SK-N-SH treated with all-trans-retinoic acid at 6 μM for 48 hours (cell line): ENCODE results near the gene DAB2IP.

ENCODE experiments used
- ATAC-seq: fragments of 200-7000 bp; cut with Tn5 transposase; 3 replicates; pipeline ENCODE4 v1.9.1; 2020; ENCODE audit warnings: mild to moderate bottlenecking, moderate library complexity
- ARNTL ChIP-seq: fragments of 450-650 bp; formaldehyde crosslinking; IDR thresholded peaks from 2 replicates; pipeline ENCODE4 v1.5.0; 2020; ENCODE audit warnings: low read depth, mild to moderate bottlenecking, moderate library complexity, borderline replicate concordance
- BACH2 ChIP-seq: fragments of 250-450 bp; sonication (Bioruptor Pico); IDR thresholded peaks from 2 replicates; pipeline ENCODE4 v1.9.0; 2021; ENCODE audit warnings: mild to moderate bottlenecking, borderline replicate concordance
- CSRNP3 ChIP-seq: fragments of 250-450 bp; sonication (Bioruptor Pico); IDR thresholded peaks from 2 replicates; pipeline ENCODE4 v1.5.1; 2021; ENCODE audit warnings: mild to moderate bottlenecking, moderate library complexity
- ESRRG ChIP-seq: fragments of 250-450 bp; sonication (Bioruptor Pico); IDR thresholded peaks from 2 replicates; pipeline ENCODE4 v1.6.1; 2021; ENCODE audit warnings: mild to moderate bottlenecking
- GLIS3 ChIP-seq: fragments of 250-450 bp; sonication (Bioruptor Pico); IDR thresholded peaks from 2 replicates; pipeline ENCODE4 v1.5.0; 2020; ENCODE audit warnings: mild to moderate bottlenecking, moderate library complexity
- ISL1 ChIP-seq: fragments of 250-450 bp; sonication (Bioruptor Pico); IDR thresholded peaks from 2 replicates; pipeline ENCODE4 v2.1.2; 2022; ENCODE audit warnings: mild to moderate bottlenecking, moderate library complexity
- OSR1 ChIP-seq: fragments of 250-450 bp; sonication (Bioruptor Pico); IDR thresholded peaks from 2 replicates; pipeline ENCODE4 v1.8.0; 2022; ENCODE audit warnings: moderate library complexity, mild to moderate bottlenecking, inconsistent platforms
- RARB ChIP-seq: fragments of 250-450 bp; sonication (Bioruptor Pico); IDR thresholded peaks from 2 replicates; pipeline ENCODE4 v1.8.0; 2021; ENCODE audit warnings: mild to moderate bottlenecking, moderate library complexity
- TCF4 ChIP-seq: fragments of 250-450 bp; sonication (Bioruptor Pico); IDR thresholded peaks from 2 replicates; pipeline ENCODE4 v1.8.0; 2021; ENCODE audit warnings: mild to moderate bottlenecking, moderate library complexity, borderline replicate concordance
- TOX ChIP-seq: fragments of 250-450 bp; sonication (Bioruptor Pico); IDR thresholded peaks from 2 replicates; pipeline ENCODE4 v1.8.0; 2021; ENCODE audit warnings: mild to moderate bottlenecking, moderate library complexity, borderline replicate concordance
- TSHZ2 ChIP-seq: fragments of 250-450 bp; sonication (Bioruptor Pico); IDR thresholded peaks from 2 replicates; pipeline ENCODE4 v1.5.0; 2020; ENCODE audit warnings: mild to moderate bottlenecking, moderate library complexity
- TF ChIP-seq, protein P1 (sequence below): fragments of 250-450 bp; sonication (Bioruptor Pico); IDR thresholded peaks from 2 replicates; pipeline ENCODE4 v1.8.0; 2020; ENCODE audit warnings: mild to moderate bottlenecking, moderate library complexity, borderline replicate concordance
- TF ChIP-seq, protein P2 (sequence below): fragments of 250-450 bp; sonication (Bioruptor Pico); IDR thresholded peaks from 2 replicates; pipeline ENCODE4 v1.5.1; 2020; ENCODE audit warnings: low read depth, mild to moderate bottlenecking, moderate library complexity
- TF ChIP-seq, protein P3 (sequence below): fragments of 250-450 bp; sonication (Bioruptor Pico); IDR thresholded peaks from 2 replicates; pipeline ENCODE4 v1.8.0; 2021; ENCODE audit warnings: low read depth, mild to moderate bottlenecking, moderate library complexity, borderline replicate concordance

Gene DAB2IP

GRCh38 chr9:121738968-121739367 lies 87.5 kb downstream of the DAB2IP start:
- no peak for ATAC-seq
- TF ChIP-seq TSHZ2 (CRISPR knock-in tag) (no peak), CSRNP3 (CRISPR knock-in tag) (no peak), OSR1 (CRISPR knock-in tag) (no peak), BACH2 (no peak), ISL1 (CRISPR knock-in tag) (no peak), ESRRG (CRISPR knock-in tag) (no peak), TCF4 (CRISPR knock-in tag) (no peak)
- TF ChIP-seq, protein P1, sequence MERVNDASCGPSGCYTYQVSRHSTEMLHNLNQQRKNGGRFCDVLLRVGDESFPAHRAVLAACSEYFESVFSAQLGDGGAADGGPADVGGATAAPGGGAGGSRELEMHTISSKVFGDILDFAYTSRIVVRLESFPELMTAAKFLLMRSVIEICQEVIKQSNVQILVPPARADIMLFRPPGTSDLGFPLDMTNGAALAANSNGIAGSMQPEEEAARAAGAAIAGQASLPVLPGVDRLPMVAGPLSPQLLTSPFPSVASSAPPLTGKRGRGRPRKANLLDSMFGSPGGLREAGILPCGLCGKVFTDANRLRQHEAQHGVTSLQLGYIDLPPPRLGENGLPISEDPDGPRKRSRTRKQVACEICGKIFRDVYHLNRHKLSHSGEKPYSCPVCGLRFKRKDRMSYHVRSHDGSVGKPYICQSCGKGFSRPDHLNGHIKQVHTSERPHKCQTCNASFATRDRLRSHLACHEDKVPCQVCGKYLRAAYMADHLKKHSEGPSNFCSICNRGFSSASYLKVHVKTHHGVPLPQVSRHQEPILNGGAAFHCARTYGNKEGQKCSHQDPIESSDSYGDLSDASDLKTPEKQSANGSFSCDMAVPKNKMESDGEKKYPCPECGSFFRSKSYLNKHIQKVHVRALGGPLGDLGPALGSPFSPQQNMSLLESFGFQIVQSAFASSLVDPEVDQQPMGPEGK (CRISPR knock-in tag), result no peak

- TF ChIP-seq CSRNP3 (CRISPR knock-in tag), result no peak
- no peak for TF ChIP-seq TOX (CRISPR knock-in tag)
- no peak for TF ChIP-seq RARB (CRISPR knock-in tag)
- no peak for TF ChIP-seq TCF4 (CRISPR knock-in tag)
- no peak for TF ChIP-seq ARNTL (CRISPR knock-in tag)
- no peak for TF ChIP-seq TSHZ2 (CRISPR knock-in tag)
- TF ChIP-seq, protein P2, sequence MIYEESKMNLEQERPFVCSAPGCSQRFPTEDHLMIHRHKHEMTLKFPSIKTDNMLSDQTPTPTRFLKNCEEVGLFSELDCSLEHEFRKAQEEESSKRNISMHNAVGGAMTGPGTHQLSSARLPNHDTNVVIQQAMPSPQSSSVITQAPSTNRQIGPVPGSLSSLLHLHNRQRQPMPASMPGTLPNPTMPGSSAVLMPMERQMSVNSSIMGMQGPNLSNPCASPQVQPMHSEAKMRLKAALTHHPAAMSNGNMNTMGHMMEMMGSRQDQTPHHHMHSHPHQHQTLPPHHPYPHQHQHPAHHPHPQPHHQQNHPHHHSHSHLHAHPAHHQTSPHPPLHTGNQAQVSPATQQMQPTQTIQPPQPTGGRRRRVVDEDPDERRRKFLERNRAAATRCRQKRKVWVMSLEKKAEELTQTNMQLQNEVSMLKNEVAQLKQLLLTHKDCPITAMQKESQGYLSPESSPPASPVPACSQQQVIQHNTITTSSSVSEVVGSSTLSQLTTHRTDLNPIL, result no peak
- TF ChIP-seq BACH2, result no peak
- TF ChIP-seq, protein P1 (CRISPR knock-in tag), result no peak
- no peak for TF ChIP-seq GLIS3 (CRISPR knock-in tag)
- TF ChIP-seq, protein P3, sequence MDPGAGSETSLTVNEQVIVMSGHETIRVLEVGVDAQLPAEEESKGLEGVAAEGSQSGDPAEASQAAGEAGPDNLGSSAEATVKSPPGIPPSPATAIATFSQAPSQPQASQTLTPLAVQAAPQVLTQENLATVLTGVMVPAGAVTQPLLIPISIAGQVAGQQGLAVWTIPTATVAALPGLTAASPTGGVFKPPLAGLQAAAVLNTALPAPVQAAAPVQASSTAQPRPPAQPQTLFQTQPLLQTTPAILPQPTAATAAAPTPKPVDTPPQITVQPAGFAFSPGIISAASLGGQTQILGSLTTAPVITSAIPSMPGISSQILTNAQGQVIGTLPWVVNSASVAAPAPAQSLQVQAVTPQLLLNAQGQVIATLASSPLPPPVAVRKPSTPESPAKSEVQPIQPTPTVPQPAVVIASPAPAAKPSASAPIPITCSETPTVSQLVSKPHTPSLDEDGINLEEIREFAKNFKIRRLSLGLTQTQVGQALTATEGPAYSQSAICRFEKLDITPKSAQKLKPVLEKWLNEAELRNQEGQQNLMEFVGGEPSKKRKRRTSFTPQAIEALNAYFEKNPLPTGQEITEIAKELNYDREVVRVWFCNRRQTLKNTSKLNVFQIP (CRISPR knock-in tag), result no peak
Observed at GRCh38 chr9:121739971-121740370, 88.5 kb downstream of the DAB2IP start.

More at GRCh38 chr9:121739971-121740370, 88.5 kb downstream of the DAB2IP start:
- ATAC-seq, result no peak
